Measurements from ENCODE around the gene NFIA. TPM values are rescaled to one million over a fixed set of nuclear protein-coding genes. Genes with fewer than 3 reads are reported as not detected.

NFIA gene
- total and polyA plus RNA-seq, 9 of the 15 experiments (the other 6 are each of a cell fraction or from before 2014, with no cell fraction given) = 5.3 to 24.9 (median 9.8) TPM

DNA sequence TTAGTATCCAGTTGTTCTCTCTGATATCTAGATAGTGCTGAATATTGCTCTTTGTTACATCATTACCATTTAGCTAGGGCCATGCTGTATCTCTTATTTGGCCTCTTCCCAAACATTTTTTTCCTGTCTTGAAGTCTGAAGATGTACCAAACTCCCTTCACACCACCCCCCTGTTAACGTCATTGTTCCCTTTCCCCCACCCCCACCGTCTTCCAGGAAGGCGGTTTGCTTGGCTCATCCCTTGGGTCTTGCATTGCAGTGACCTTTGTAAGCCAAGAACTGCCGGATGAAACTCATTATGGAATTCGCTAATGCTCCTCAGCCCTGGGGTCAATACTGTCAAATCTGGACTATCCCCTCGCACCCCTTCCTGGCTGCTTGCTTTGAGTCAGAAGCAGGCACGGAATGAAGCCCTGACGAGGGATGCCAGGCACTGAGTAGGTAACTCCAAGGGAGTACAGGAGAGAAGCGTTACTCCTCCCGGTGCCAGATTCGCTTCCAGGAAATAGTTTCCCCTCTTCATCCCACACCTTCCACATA, 359.4 kb downstream of the NFIA start:
- H3K27me3 ChIP-seq (ENCODE audit: control insufficient read depth in 2 of 2, insufficient read depth in 2 of 2, low read length in 2 of 2) = no peaks in the 10 kb centered on the region
- peaks cover 0 to 9% of the 10 kb centered on the region in 2 experiments; a peak in 3 of 5 replicates for H3K4me1 ChIP-seq (replicated peaks in 1 of 2; ENCODE audit: control insufficient read depth in 2 of 2, insufficient read depth in 2 of 2, low read length in 2 of 2)
- H3K9me1 ChIP-seq (ENCODE audit: control insufficient read depth, insufficient read depth, low read length) = no peaks in the 10 kb centered on the region
- 85% methylated on average over 9 of the region's 11 CpGs for WGBS (ENCODE audit: insufficient coverage, low coverage, missing lambda C conversion rate)
- H4K20me1 ChIP-seq (replicated peaks; ENCODE audit: control insufficient read depth, insufficient read depth, low read length) = no peaks in the 10 kb centered on the region
- H3K36me3 ChIP-seq (ENCODE audit: control insufficient read depth, insufficient read depth, low read length) = peaks cover 11% of the 10 kb centered on the region; the same call in 2 of the 3 replicates
- ATAC-seq = no peak
- H2AFZ ChIP-seq (ENCODE audit: low read depth, low read length) = no peak overlapping the region
- BruUV-seq (replicated peaks) = no TSS peak
- no peak overlapping the region for H3K27ac ChIP-seq (ENCODE audit: extremely low read depth, low read depth, low read length)
- no peak overlapping the region for H3K4me3 ChIP-seq
- ChIA-PET CTCF (ENCODE audit: low intra/inter-chr PET ratio) (no interaction called here), POLR2A (no interaction called here)
- FAIRE-seq = no peak
- no peak overlapping the region for H3K4me2 ChIP-seq (ENCODE audit: insufficient read depth, low read length)
- no peaks in the 10 kb centered on the region for H3K79me2 ChIP-seq (ENCODE audit: control insufficient read depth, insufficient read depth, low read length)
- intact Hi-C loops (cut with micrococcal nuclease) (no loop called here), in situ Hi-C loops (cut with MboI) (loop anchor here (10.0 kb wide), 1 partner anchor 467 kb away; no protein-coding TSS in a partner anchor)
- DNase-seq (ENCODE audit: extremely low read depth in 1 of 4, low spot score in 3 of 4) = no peak
- H3K9me3 ChIP-seq (replicated peaks; ENCODE audit: control insufficient read depth, insufficient read depth, low read depth, low read length) = no peaks in the 10 kb centered on the region
- no peak overlapping the region for H3K9ac ChIP-seq (ENCODE audit: insufficient read depth in 1 of 2, low read depth in 2 of 2, low read length in 2 of 2)
- TF ChIP-seq MYC (IDR thresholded peaks at IDR 0.05; ENCODE audit: low read depth, low read length) = peak; percentile 81
- no peak for TF ChIP-seq MYC (CRISPR knock-in tag; IDR thresholded peaks at IDR 0.05; ENCODE audit: borderline replicate concordance, low read depth)
- peak; percentile 81; the same call in 1 of the 2 replicates for TF ChIP-seq HDAC8 (tag; IDR thresholded peaks at IDR 0.05)
- peak; percentile 63 to 71; a peak in 2 of 4 replicates for TF ChIP-seq TRIM24 (IDR thresholded peaks at IDR 0.05)
- no peak for TF ChIP-seq CEBPG (CRISPR knock-in tag; IDR thresholded peaks at IDR 0.05)
- peak; percentile 19 to 95; a peak in 3 of 4 replicates for TF ChIP-seq CEBPG (tag; conservative IDR thresholded peaks at IDR 0.05 in 1 of 2, IDR thresholded peaks at IDR 0.05 in 1 of 2)
- no peak for TF ChIP-seq ZNF699 (CRISPR knock-in tag; IDR thresholded peaks at IDR 0.05; ENCODE audit: insufficient replicate concordance)
- peak; percentile 89 for TF ChIP-seq ZNF175 (CRISPR knock-in tag; IDR thresholded peaks at IDR 0.05; ENCODE audit: low read depth)
- TF ChIP-seq, protein P1, sequence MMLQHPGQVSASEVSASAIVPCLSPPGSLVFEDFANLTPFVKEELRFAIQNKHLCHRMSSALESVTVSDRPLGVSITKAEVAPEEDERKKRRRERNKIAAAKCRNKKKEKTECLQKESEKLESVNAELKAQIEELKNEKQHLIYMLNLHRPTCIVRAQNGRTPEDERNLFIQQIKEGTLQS (IDR thresholded peaks at IDR 0.05) = peak; percentile 63; the same call in 1 of the 2 replicates
- TF ChIP-seq, protein P1 (CRISPR knock-in tag; conservative IDR thresholded peaks at IDR 0.05) = no peak
- TF ChIP-seq ZNF384 (IDR thresholded peaks at IDR 0.05; ENCODE audit: low read depth, low read length) = no peak; the same call in 1 of the 2 replicates
- TF ChIP-seq, protein P2, sequence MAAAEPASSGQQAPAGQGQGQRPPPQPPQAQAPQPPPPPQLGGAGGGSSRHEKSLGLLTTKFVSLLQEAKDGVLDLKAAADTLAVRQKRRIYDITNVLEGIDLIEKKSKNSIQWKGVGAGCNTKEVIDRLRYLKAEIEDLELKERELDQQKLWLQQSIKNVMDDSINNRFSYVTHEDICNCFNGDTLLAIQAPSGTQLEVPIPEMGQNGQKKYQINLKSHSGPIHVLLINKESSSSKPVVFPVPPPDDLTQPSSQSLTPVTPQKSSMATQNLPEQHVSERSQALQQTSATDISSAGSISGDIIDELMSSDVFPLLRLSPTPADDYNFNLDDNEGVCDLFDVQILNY (CRISPR knock-in tag; IDR thresholded peaks at IDR 0.05) = no peak
- peak; percentile 41; the same call in 1 of the 2 replicates for TF ChIP-seq JUND (IDR thresholded peaks at IDR 0.05; ENCODE audit: borderline replicate concordance, low read depth, low read length)
- no peak for TF ChIP-seq JUND (tag; IDR thresholded peaks at IDR 0.05; ENCODE audit: borderline replicate concordance, low read depth, low read length)
- TF ChIP-seq, protein P3, sequence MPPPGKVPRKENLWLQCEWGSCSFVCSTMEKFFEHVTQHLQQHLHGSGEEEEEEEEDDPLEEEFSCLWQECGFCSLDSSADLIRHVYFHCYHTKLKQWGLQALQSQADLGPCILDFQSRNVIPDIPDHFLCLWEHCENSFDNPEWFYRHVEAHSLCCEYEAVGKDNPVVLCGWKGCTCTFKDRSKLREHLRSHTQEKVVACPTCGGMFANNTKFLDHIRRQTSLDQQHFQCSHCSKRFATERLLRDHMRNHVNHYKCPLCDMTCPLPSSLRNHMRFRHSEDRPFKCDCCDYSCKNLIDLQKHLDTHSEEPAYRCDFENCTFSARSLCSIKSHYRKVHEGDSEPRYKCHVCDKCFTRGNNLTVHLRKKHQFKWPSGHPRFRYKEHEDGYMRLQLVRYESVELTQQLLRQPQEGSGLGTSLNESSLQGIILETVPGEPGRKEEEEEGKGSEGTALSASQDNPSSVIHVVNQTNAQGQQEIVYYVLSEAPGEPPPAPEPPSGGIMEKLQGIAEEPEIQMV (tag; conservative IDR thresholded peaks at IDR 0.05; ENCODE audit: low read depth) = 0 out of 2 replicates have a peak, but pooled peaks have one; percentile 6
- peak; percentile 15; the same call in 1 of the 2 replicates for TF ChIP-seq EP400 (IDR thresholded peaks at IDR 0.05)
- TF ChIP-seq, protein P4, sequence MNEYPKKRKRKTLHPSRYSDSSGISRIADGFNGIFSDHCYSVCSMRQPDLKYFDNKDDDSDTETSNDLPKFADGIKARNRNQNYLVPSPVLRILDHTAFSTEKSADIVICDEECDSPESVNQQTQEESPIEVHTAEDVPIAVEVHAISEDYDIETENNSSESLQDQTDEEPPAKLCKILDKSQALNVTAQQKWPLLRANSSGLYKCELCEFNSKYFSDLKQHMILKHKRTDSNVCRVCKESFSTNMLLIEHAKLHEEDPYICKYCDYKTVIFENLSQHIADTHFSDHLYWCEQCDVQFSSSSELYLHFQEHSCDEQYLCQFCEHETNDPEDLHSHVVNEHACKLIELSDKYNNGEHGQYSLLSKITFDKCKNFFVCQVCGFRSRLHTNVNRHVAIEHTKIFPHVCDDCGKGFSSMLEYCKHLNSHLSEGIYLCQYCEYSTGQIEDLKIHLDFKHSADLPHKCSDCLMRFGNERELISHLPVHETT (CRISPR knock-in tag; conservative IDR thresholded peaks at IDR 0.05 in 1 of 2, IDR thresholded peaks at IDR 0.05 in 1 of 2) = no peak
